GM23248 (cell line): ENCODE data around the gene NRBF2. TPM values are rescaled to one million over a fixed set of nuclear protein-coding genes. Genes with fewer than 3 reads are reported as not detected.

Experiments
- DNase-seq: peaks from one replicate; pipeline ENCODE4 v3.0.0-alpha.2; 2015
- H2AFZ ChIP-seq: fragments of 200-600 bp; sonication (generic); 2 replicates; pipeline ENCODE4 v1.6.1; 2016; ENCODE audit warnings: antibody characterized with exemption
- H3F3A ChIP-seq: fragments of 200-600 bp; sonication (generic); 2 replicates; pipeline ENCODE4 v1.6.1; 2016; ENCODE audit warnings: mild to moderate bottlenecking, antibody characterized with exemption, mixed run types; ENCODE audit not compliant: insufficient read depth
- H3K27ac ChIP-seq: fragments of 200-600 bp; sonication (generic); 2 replicates; pipeline ENCODE4 v1.5.1; 2016; ENCODE audit warnings: mild to moderate bottlenecking
- H3K27me3 ChIP-seq: fragments of 200-600 bp; sonication (generic); replicated peaks from 2 replicates; pipeline ENCODE4 v1.6.1; 2016; ENCODE audit warnings: mild to moderate bottlenecking; ENCODE audit not compliant: insufficient read depth
- H3K36me3 ChIP-seq: fragments of 200-600 bp; sonication (generic); 2 replicates; pipeline ENCODE4 v1.6.1; 2016; ENCODE audit warnings: low read depth, mild to moderate bottlenecking
- H3K4me1 ChIP-seq: fragments of 200-600 bp; sonication (generic); 2 replicates; pipeline ENCODE4 v1.6.1; 2016; ENCODE audit warnings: mild to moderate bottlenecking; ENCODE audit not compliant: insufficient read depth
- H3K4me2 ChIP-seq: fragments of 200-600 bp; sonication (generic); one replicate; pipeline ENCODE4 v1.6.1; 2016; ENCODE audit warnings: mild to moderate bottlenecking; ENCODE audit not compliant: unreplicated experiment
- H3K4me3 ChIP-seq: fragments of 200-600 bp; sonication (generic); 2 replicates; pipeline ENCODE4 v1.5.1; 2016; ENCODE audit warnings: mild to moderate bottlenecking
- H3K79me2 ChIP-seq: fragments of 200-600 bp; sonication (generic); 2 replicates; pipeline ENCODE4 v1.6.1; 2016; ENCODE audit warnings: mild to moderate bottlenecking; ENCODE audit not compliant: insufficient read depth
- H3K9ac ChIP-seq: fragments of 200-600 bp; sonication (generic); 2 replicates; pipeline ENCODE4 v1.6.1; 2016; ENCODE audit warnings: mild to moderate bottlenecking
- H3K9me2 ChIP-seq: fragments of 200-600 bp; sonication (generic); 2 replicates; pipeline ENCODE4 v1.6.1; 2016; ENCODE audit warnings: mixed run types, mild to moderate bottlenecking, moderate library complexity; ENCODE audit not compliant: insufficient read depth
- H3K9me3 ChIP-seq: fragments of 200-600 bp; sonication (generic); one replicate; pipeline ENCODE4 v1.6.1; 2017; ENCODE audit warnings: low read depth
- H4K20me1 ChIP-seq: fragments of 200-600 bp; sonication (generic); 2 replicates; pipeline ENCODE4 v1.6.0; 2016; ENCODE audit not compliant: insufficient read depth
- EZH2 ChIP-seq: fragments of 200-600 bp; sonication (generic); IDR thresholded peaks from 2 replicates; pipeline ENCODE4 v1.6.1; 2018; ENCODE audit warnings: antibody characterized with exemption, mild to moderate bottlenecking; ENCODE audit not compliant: insufficient read depth, poor library complexity, severe bottlenecking
- EZH2phosphoT487 ChIP-seq: fragments of 200-600 bp; sonication (generic); IDR thresholded peaks from 2 replicates; pipeline ENCODE4 v1.6.1; 2018; ENCODE audit warnings: antibody characterized with exemption, moderate library complexity, mild to moderate bottlenecking, low read depth; ENCODE audit not compliant: insufficient read depth
- WGBS, 2 experiments: methylation state at CpG; one replicate each; pipeline ENCODE4 v1.1.6; 2015 to 2017; ENCODE audit warnings: low lambda C conversion rate in 2 of 2, low coverage in 1 of 2; ENCODE audit errors: missing lambda C conversion rate in 2 of 2; 5-methylcytosine and 5-hydroxymethylcytosine counted together
- in situ Hi-C: fragments of 300-500 bp; cut with MboI; formaldehyde crosslinking; loops from 2 replicates; pipeline ENCODE4 v1.15.0; 2020
- polyA plus RNA-seq: library from polyadenylated mRNA; unstranded; fragments of >200 nt; fragmentation: Nextera tagmentation; extraction: Ambion mirVana; gene quantifications from 2 replicates; pipeline ENCODE4 v1.2.1, GENCODE V29; 2016
- total RNA-seq: library from RNA; depleted of rRNA; stranded (reverse); fragments of >200 nt; shearing (Covaris generic); gene quantifications from 2 replicates; pipeline ENCODE4 v1.2.3, GENCODE V29; 2014

Gene NRBF2
- total and polyA plus RNA-seq, 2 experiments from 2014 or later, result 31.8 to 61.6 TPM

DNA sequence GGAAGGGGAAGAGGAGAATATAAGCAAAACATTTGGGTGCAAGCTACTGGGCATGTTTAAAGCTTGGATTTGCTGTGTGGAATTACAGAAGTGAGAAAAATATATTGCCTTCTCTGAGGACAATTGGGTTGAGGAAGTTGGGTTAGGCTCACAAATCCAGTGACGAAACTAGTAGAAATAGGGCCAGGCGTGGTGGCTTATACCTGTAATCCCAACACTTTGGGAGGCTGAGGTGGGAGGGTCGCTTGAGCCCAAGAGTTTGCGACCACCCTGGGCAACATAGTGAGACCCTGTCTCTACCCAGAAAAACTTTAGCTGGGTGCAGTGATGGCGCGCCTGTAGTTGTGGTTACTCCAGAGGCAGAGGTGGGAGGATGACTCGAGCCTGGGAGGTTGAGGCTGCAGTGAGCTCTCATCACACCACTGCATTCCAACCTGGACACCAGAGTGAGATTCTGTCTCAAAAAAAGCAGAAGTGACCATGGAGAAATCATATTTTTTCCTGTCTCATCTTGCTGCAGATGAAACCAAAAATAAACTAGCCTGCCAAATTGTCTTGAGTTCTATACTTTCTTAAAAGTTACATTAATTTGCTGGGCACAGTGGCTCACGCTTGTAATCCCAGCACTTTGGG, 22.4 kb downstream of the NRBF2 start:
- Histone ChIP-seq H3K27ac (0 out of 2 replicates have a peak overlapping the region, but pooled peaks have one; percentile 14), H3K4me3 (no peak overlapping the region), H3K27me3 (no peaks in the 10 kb centered on the region), H4K20me1 (0 out of 2 replicates have a peak, but pooled peaks cover 5% of the 10 kb centered on the region), H3K9me2 (no peaks in the 10 kb centered on the region), H3K4me1 (peaks cover 17% of the 10 kb centered on the region), H3F3A (peaks cover 33% of the 10 kb centered on the region), H3K79me2 (peaks cover 50% of the 10 kb centered on the region), H2AFZ (no peak overlapping the region), H3K9me3 (no peaks in the 10 kb centered on the region), H3K4me2 (no peak overlapping the region), H3K9ac (no peak overlapping the region), H3K36me3 (peaks cover 44% of the 10 kb centered on the region)
- 90 to 94% methylated on average over 8 of the region's 8 CpGs for WGBS, 2 experiments
- TF ChIP-seq EZH2phosphoT487, result no peak
- no peak for TF ChIP-seq EZH2
- peak; percentile 39 for DNase-seq
- in situ Hi-C loops, result loop anchor here (10.0 kb wide), 2 partner anchors 151 to 561 kb away; no protein-coding TSS in a partner anchor

GRCh38 chr10:63156236-63156635, 23.1 kb downstream of the NRBF2 start:
- Histone ChIP-seq H3K9me2 (no peaks in the 10 kb centered on the region), H3K4me2 (no peak overlapping the region), H4K20me1 (0 out of 2 replicates have a peak, but pooled peaks cover 5% of the 10 kb centered on the region), H3K27ac (no peak overlapping the region), H3K79me2 (peaks cover 43% of the 10 kb centered on the region), H3K36me3 (peaks cover 37% of the 10 kb centered on the region), H3K4me1 (peaks cover 17% of the 10 kb centered on the region), H3K9me3 (no peaks in the 10 kb centered on the region), H3K4me3 (no peak overlapping the region), H3K9ac (no peak overlapping the region), H2AFZ (no peak overlapping the region), H3F3A (peaks cover 39% of the 10 kb centered on the region), H3K27me3 (no peaks in the 10 kb centered on the region)
- in situ Hi-C loops, result loop anchor here (10.0 kb wide), 2 partner anchors 151 to 561 kb away; no protein-coding TSS in a partner anchor
- DNase-seq, result peak; percentile 41
- whole genome bisulfite sequencing, 2 experiments, result 53 to 55% methylated on average over 2 of the region's 2 CpGs
- TF ChIP-seq EZH2 (no peak), EZH2phosphoT487 (no peak)

GRCh38 chr10:63157845-63158624, 24.9 kb downstream of the NRBF2 start:
- no peaks in the 10 kb centered on the region for H3K9me2 ChIP-seq
- 0 out of 2 replicates have a peak overlapping the region, but pooled peaks have one; percentile 1 for H3K27ac ChIP-seq
- peaks cover 17% of the 10 kb centered on the region for H3K4me1 ChIP-seq
- H3K4me3 ChIP-seq, result no peak overlapping the region
- no peak overlapping the region for H3K4me2 ChIP-seq
- no peak overlapping the region for H3K9ac ChIP-seq
- no peaks in the 10 kb centered on the region for H3K9me3 ChIP-seq
- WGBS, 2 experiments, result 46 to 49% methylated on average over 3 of the region's 3 CpGs
- H3K79me2 ChIP-seq, result peaks cover 27% of the 10 kb centered on the region
- peaks cover 56% of the 10 kb centered on the region for H3F3A ChIP-seq
- no peak overlapping the region for H2AFZ ChIP-seq
- 0 out of 2 replicates have a peak, but pooled peaks cover 5% of the 10 kb centered on the region for H4K20me1 ChIP-seq
- in situ Hi-C loops, result loop anchor here (10.0 kb wide), 2 partner anchors 153 to 563 kb away; no protein-coding TSS in a partner anchor
- TF ChIP-seq EZH2phosphoT487, result no peak
- no peak for TF ChIP-seq EZH2
- H3K36me3 ChIP-seq, result peaks cover 22% of the 10 kb centered on the region
- H3K27me3 ChIP-seq, result no peaks in the 10 kb centered on the region
- DNase-seq, result peak; percentile 90

DNA sequence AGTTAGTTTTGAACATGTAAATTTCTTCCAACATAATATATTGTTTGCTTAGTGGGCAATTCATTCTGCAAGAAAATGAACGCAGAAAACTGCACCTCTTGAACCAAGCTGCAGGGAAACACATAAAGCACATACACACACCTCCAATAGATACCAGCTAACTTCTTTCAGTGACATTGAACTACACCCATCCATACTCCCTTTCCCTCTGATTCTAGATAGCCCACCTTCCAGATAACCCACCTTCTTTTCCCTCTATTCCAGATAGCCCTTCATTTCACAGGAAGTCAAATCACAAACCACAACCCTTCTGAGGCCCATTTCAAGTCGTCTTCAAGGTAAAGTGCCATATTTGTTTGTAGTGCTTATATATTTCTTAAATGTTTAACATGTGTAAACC, 28.5 kb downstream of the NRBF2 start:
- Histone ChIP-seq H2AFZ (no peak overlapping the region), H3K4me2 (no peak overlapping the region), H3K79me2 (0 out of 2 replicates have a peak, but pooled peaks cover 4% of the 10 kb centered on the region), H3K4me3 (no peak overlapping the region), H3K4me1 (peaks cover 2% of the 10 kb centered on the region), H3K9ac (no peak overlapping the region), H3K9me2 (no peaks in the 10 kb centered on the region), H3F3A (peaks cover 52% of the 10 kb centered on the region), H3K36me3 (peaks cover 5% of the 10 kb centered on the region; the same call in 1 of the 2 replicates), H4K20me1 (0 out of 2 replicates have a peak, but pooled peaks cover 2% of the 10 kb centered on the region), H3K27me3 (no peaks in the 10 kb centered on the region), H3K27ac (no peak overlapping the region), H3K9me3 (no peaks in the 10 kb centered on the region)
- in situ Hi-C loops, result no loop called here
- no peak for DNase-seq
- TF ChIP-seq EZH2 (no peak), EZH2phosphoT487 (no peak)
- 48 to 56% methylated on average over 2 of the region's 2 CpGs for WGBS, 2 experiments
